DND-41 (cell line): Measurements from ENCODE around the gene SP5.

Experiments used
- EZH2 ChIP-seq: IDR thresholded peaks from 3 replicates; pipeline ENCODE4 v1.6.1; 2012; ENCODE audit warnings: borderline replicate concordance, low read depth, mild to moderate bottlenecking, moderate library complexity, low read length, inconsistent platforms; ENCODE audit not compliant: severe bottlenecking
- TF ChIP-seq, protein P1 (sequence below): IDR thresholded peaks from 2 replicates; pipeline ENCODE4 v1.5.1; 2012; ENCODE audit warnings: borderline replicate concordance, low read length, moderate library complexity, mild to moderate bottlenecking; ENCODE audit not compliant: poor library complexity, severe bottlenecking; ENCODE audit errors: extremely low read depth

DNA sequence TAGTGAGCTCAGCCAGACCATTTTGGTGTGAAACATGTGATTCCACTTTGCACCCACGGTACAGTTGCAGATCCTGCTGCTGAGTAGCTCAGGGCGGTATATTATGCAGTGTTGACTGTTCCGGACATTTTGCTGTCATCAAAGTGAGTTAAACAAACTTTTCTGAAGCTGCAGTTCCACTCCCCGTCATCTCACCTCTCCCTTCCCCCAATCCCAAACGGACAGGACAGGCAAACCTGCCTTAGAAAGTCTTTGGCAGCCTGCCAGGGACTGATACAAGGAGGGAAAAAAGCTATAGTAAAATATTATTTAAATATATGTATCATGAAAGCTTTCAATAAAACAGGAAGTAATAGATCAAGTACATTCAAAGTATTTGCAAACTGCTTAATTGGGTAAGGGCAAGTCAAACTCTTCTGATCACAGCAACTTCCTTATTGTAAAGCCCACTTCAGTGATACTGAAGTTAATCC lies 35.5 kb upstream of the SP5 start:
- TF ChIP-seq, protein P1, sequence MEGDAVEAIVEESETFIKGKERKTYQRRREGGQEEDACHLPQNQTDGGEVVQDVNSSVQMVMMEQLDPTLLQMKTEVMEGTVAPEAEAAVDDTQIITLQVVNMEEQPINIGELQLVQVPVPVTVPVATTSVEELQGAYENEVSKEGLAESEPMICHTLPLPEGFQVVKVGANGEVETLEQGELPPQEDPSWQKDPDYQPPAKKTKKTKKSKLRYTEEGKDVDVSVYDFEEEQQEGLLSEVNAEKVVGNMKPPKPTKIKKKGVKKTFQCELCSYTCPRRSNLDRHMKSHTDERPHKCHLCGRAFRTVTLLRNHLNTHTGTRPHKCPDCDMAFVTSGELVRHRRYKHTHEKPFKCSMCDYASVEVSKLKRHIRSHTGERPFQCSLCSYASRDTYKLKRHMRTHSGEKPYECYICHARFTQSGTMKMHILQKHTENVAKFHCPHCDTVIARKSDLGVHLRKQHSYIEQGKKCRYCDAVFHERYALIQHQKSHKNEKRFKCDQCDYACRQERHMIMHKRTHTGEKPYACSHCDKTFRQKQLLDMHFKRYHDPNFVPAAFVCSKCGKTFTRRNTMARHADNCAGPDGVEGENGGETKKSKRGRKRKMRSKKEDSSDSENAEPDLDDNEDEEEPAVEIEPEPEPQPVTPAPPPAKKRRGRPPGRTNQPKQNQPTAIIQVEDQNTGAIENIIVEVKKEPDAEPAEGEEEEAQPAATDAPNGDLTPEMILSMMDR, result no peak
- no peak for TF ChIP-seq EZH2
